Esophagus muscularis mucosa (tissue), 4 donors: ENCODE results near the gene ATF7IP. TPM values are rescaled to one million over a fixed set of nuclear protein-coding genes. Genes with fewer than 3 reads are reported as not detected.
A peak's percentile ranks its signal among the peaks of the same experiment; 100 is the strongest.

Source experiments
- DNase-seq: peaks from one replicate; pipeline ENCODE4 v3.0.0-alpha.2; 2017; ENCODE audit errors: extremely low spot score
- H3K27ac ChIP-seq, 4 donors: fragments of 200-600 bp; sonication (generic); replicated peaks in 1 of 4; 1 replicate in 3 of 4; 2 replicates in 1 of 4; pipeline ENCODE4 v1.5.1; 2016 to 2019; ENCODE audit warnings: mild to moderate bottlenecking in 1 of 4
- H3K27me3 ChIP-seq, 4 donors: fragments of 200-600 bp; sonication (generic); one replicate each; pipeline versions ENCODE4 v1.5.1 to v1.6.0; 2016 to 2019
- H3K36me3 ChIP-seq, 4 donors: fragments of 200-600 bp; sonication (generic); one replicate each; pipeline ENCODE4 v1.5.1; 2016 to 2019
- H3K4me1 ChIP-seq, 4 donors: fragments of 200-600 bp; sonication (generic); one replicate each; pipeline ENCODE4 v1.5.1; 2016 to 2019
- H3K4me3 ChIP-seq, 4 donors: fragments of 200-600 bp; sonication (generic); 1 replicate in 2 of 4; 2 replicates in 2 of 4; pipeline ENCODE4 v1.5.1; 2016 to 2019; ENCODE audit warnings: mild to moderate bottlenecking in 4 of 4, moderate library complexity in 1 of 4
- H3K9me3 ChIP-seq, 4 donors: fragments of 200-600 bp; sonication (generic); 1 replicate in 3 of 4; 2 replicates in 1 of 4; pipeline ENCODE4 v1.5.1; 2016 to 2019
- CTCF ChIP-seq, 3 experiments: fragments of 200-600 bp in 2 of 3; fragments of 450-650 bp in 1 of 3; sonication (generic) in 2 of 3; IDR thresholded peaks; one replicate each; pipeline ENCODE4 v1.5.1; 2017 to 2019; ENCODE audit warnings: antibody characterized with exemption in 3 of 3, mild to moderate bottlenecking in 2 of 3, moderate library complexity in 1 of 3
- EP300 ChIP-seq: sonication (generic); formaldehyde crosslinking; IDR thresholded peaks from one replicate; pipeline ENCODE4 v1.6.1; 2017; ENCODE audit warnings: antibody characterized with exemption
- POLR2A ChIP-seq: fragments of 450-650 bp; IDR thresholded peaks from one replicate; pipeline ENCODE4 v1.6.1; 2017; ENCODE audit warnings: antibody characterized with exemption, moderate library complexity, mild to moderate bottlenecking, low read depth
- POLR2AphosphoS5 ChIP-seq, 2 donors: sonication (generic); formaldehyde crosslinking; IDR thresholded peaks; one replicate each; pipeline ENCODE4 v1.6.1; 2017; ENCODE audit warnings: antibody characterized with exemption in 2 of 2
- WGBS: methylation state at CpG from one replicate; pipeline ENCODE4 v1.1.5; 2018; 5-methylcytosine and 5-hydroxymethylcytosine counted together
- intact Hi-C: fragments of 100-400 bp; cut with DNase I; formaldehyde crosslinking; loops from one replicate; pipeline ENCODE4 v1.15.1; 2023
- total RNA-seq, 4 donors: library from RNA; depleted of rRNA; stranded (reverse); fragments of >200 nt; gene quantifications; one replicate each; pipeline versions ENCODE4 v1.1.0 to v1.2.1, GENCODE V29; 2016

Gene ATF7IP
- total RNA-seq, 4 donors from 2014 or later = 26.8 to 43.2 (median 32.8) TPM

- Histone ChIP-seq H3K9me3 (no peaks in the 10 kb centered on the region), H3K4me3 (no peak overlapping the region), H3K27ac (no peak overlapping the region), H3K36me3 (peaks cover 18 to 63% (median 30%) of the 10 kb centered on the region in 4 donors), H3K4me1 (peaks cover 0 to 10% (median 0%) of the 10 kb centered on the region in 4 donors), H3K27me3 (no peaks in the 10 kb centered on the region)
- TF ChIP-seq POLR2A = no peak
- 79% methylated on average over 4 of the region's 4 CpGs for WGBS
- DNase-seq = no peak
- intact Hi-C loops = no loop called here
These were observed 86.9 kb downstream of the ATF7IP start for GRCh38 chr12:14452336-14452735.

GRCh38 chr12:14452865-14453264, 87.4 kb downstream of the ATF7IP start:
- intact Hi-C loops = no loop called here
- Histone ChIP-seq H3K36me3 (peaks cover 14 to 63% (median 30%) of the 10 kb centered on the region in 4 donors), H3K4me1 (peaks cover 0 to 10% (median 0%) of the 10 kb centered on the region in 4 donors), H3K4me3 (no peak overlapping the region), H3K9me3 (no peaks in the 10 kb centered on the region), H3K27ac (no peak overlapping the region), H3K27me3 (no peaks in the 10 kb centered on the region)
- 96% methylated on average over 1 of the region's 1 CpG for WGBS
- no peak for TF ChIP-seq POLR2A
- no peak for TF ChIP-seq POLR2AphosphoS5 (IDR thresholded peaks at IDR 0.05)
- no peak for TF ChIP-seq CTCF (IDR thresholded peaks at IDR 0.05)
- TF ChIP-seq EP300 = no peak
- DNase-seq = no peak

GRCh38 chr12:14454098-14454907, 88.8 kb downstream of the ATF7IP start:
- Histone ChIP-seq H3K4me3 (no peak overlapping the region), H3K4me1 (peaks cover 0 to 10% (median under 1%) of the 10 kb centered on the region in 4 donors), H3K27me3 (no peaks in the 10 kb centered on the region), H3K27ac (no peak overlapping the region), H3K36me3 (peaks cover 18 to 67% (median 32%) of the 10 kb centered on the region in 4 donors), H3K9me3 (no peaks in the 10 kb centered on the region)
- intact Hi-C loops = no loop called here
- WGBS = 90% methylated on average over 2 of the region's 2 CpGs
- no peak for DNase-seq
- peak in 2 of 3 experiments; percentile 26 to 32 for TF ChIP-seq CTCF (IDR thresholded peaks at IDR 0.05)
- TF ChIP-seq POLR2A = no peak

- no peak for DNase-seq
- H3K27me3 ChIP-seq = no peaks in the 10 kb centered on the region
- H3K27ac ChIP-seq = no peak overlapping the region
- H3K9me3 ChIP-seq = no peaks in the 10 kb centered on the region
- H3K4me3 ChIP-seq = no peak overlapping the region
- no peak for TF ChIP-seq POLR2AphosphoS5 (IDR thresholded peaks at IDR 0.05)
- H3K4me1 ChIP-seq = peaks cover 0 to 4% (median 0%) of the 10 kb centered on the region in 4 donors
- H3K36me3 ChIP-seq = peaks cover 17 to 61% (median 37%) of the 10 kb centered on the region in 4 donors
- 94% methylated on average over 5 of the region's 5 CpGs for WGBS
- intact Hi-C loops = no loop called here
These were observed 94.8 kb downstream of the ATF7IP start for GRCh38 chr12:14460212-14460841.

GRCh38 chr12:14471497-14471896, 106.0 kb downstream of the ATF7IP start:
- H3K36me3 ChIP-seq = peaks cover 34 to 73% (median 47%) of the 10 kb centered on the region in 4 donors
- H3K9me3 ChIP-seq = peaks cover 5 to 48% (median 39%) of the 10 kb centered on the region in 4 donors
- H3K4me1 ChIP-seq = peaks cover 0 to 7% (median 3%) of the 10 kb centered on the region in 4 donors
- H3K4me3 ChIP-seq = no peak overlapping the region
- H3K27ac ChIP-seq = no peak overlapping the region
- H3K27me3 ChIP-seq = no peaks in the 10 kb centered on the region
- WGBS = 100% methylated on average over 1 of the region's 1 CpG
- DNase-seq = no peak
- intact Hi-C loops = no loop called here
- TF ChIP-seq CTCF (IDR thresholded peaks at IDR 0.05) (no peak), POLR2A (no peak), EP300 (no peak), POLR2AphosphoS5 (IDR thresholded peaks at IDR 0.05) (no peak)
